ENCODE results near the gene CSF3.

Gene CSF3

GRCh38 chr17:40025991-40026815 lies 11.0 kb downstream of the CSF3 start:
- DNase-seq, result no peak

- peak; percentile 47 for DNase-seq
Measured at GRCh38 chr17:40026816-40027613, 11.8 kb downstream of the CSF3 start.

- no peak for DNase-seq
Measured at GRCh38 chr17:40027614-40028012, 12.4 kb downstream of the CSF3 start.

- DNase-seq, result no peak
Measured at GRCh38 chr17:40028595-40028994, 13.4 kb downstream of the CSF3 start.

- no peak for DNase-seq
Measured at GRCh38 chr17:40031706-40032105, 16.5 kb downstream of the CSF3 start.

- DNase-seq, result no peak
Measured at GRCh38 chr17:40032322-40033320, 17.4 kb downstream of the CSF3 start.

- DNase-seq, result no peak
Measured at GRCh38 chr17:40033339-40033738, 18.1 kb downstream of the CSF3 start.

GRCh38 chr17:40034426-40035161 lies 19.4 kb downstream of the CSF3 start:
- DNase-seq, result no peak

- no peak for DNase-seq
Measured at GRCh38 chr17:40035162-40035559, 19.9 kb downstream of the CSF3 start.

- DNase-seq, result no peak
Measured at GRCh38 chr17:40038882-40039513, 23.8 kb downstream of the CSF3 start.

- no peak for DNase-seq
Measured at GRCh38 chr17:40041196-40041595, 26.0 kb downstream of the CSF3 start.

- peak; percentile 23 for DNase-seq
Measured at GRCh38 chr17:40056379-40057015, 41.3 kb downstream of the CSF3 start.

GRCh38 chr17:40058186-40058784 lies 43.0 kb downstream of the CSF3 start:
- no peak for DNase-seq

GRCh38 chr17:40058865-40059264 lies 43.6 kb downstream of the CSF3 start:
- no peak for DNase-seq

GRCh38 chr17:40059729-40060475 lies 44.7 kb downstream of the CSF3 start:
- DNase-seq, result no peak

- DNase-seq, result peak; percentile 64
Measured at GRCh38 chr17:40060887-40061608, 45.8 kb downstream of the CSF3 start.

- DNase-seq, result no peak
Measured at GRCh38 chr17:40061609-40062038, 46.4 kb downstream of the CSF3 start.

GRCh38 chr17:40062329-40063186 lies 47.3 kb downstream of the CSF3 start, which contains the start of gene THRA:
THRA (plus strand) TSS chr17:40062965; CDS start chr17:40074489, 11,524 bp downstream.
- DNase-seq, result peak; percentile 44

Measured in NCI-H2171 (cell line).